Effector memory CD8-positive, alpha-beta T cell (primary cell): Measurements from ENCODE around the gene IRX2.

Experiments
- ATAC-seq: fragments of 150-1000 bp; cut with Tn5 transposase; replicated peaks from 2 replicates; pipeline ENCODE4 v1.10.0; 2021; ENCODE audit warnings: mild to moderate bottlenecking, moderate library complexity
- DNase-seq, 3 experiments: peaks; one replicate each; pipeline ENCODE4 v3.0.0; 2021
- H3K27ac Mint-ChIP-seq, 2 donors: one replicate each; pipeline ENCODE4 v1.8.0; 2022; ENCODE audit warnings: mild to moderate bottlenecking in 2 of 2, mixed read lengths in 2 of 2, moderate library complexity in 2 of 2
- H3K27me3 Mint-ChIP-seq, 2 donors: one replicate each; pipeline ENCODE4 v1.8.0; 2022; ENCODE audit warnings: mixed read lengths in 2 of 2
- H3K36me3 Mint-ChIP-seq: one replicate; pipeline ENCODE4 v1.8.0; 2022; ENCODE audit warnings: mild to moderate bottlenecking, moderate library complexity, mixed read lengths; ENCODE audit not compliant: insufficient read depth
- H3K4me1 Mint-ChIP-seq, 2 donors: one replicate each; pipeline ENCODE4 v1.8.0; 2022; ENCODE audit warnings: low read depth in 2 of 2, mixed read lengths in 2 of 2
- H3K4me3 Mint-ChIP-seq, 2 donors: one replicate each; pipeline ENCODE4 v1.8.0; 2022; ENCODE audit warnings: mild to moderate bottlenecking in 2 of 2, mixed read lengths in 2 of 2, moderate library complexity in 2 of 2
- H3K9me3 Mint-ChIP-seq, 2 donors: one replicate each; pipeline ENCODE4 v1.8.0; 2022; ENCODE audit warnings: mixed read lengths in 2 of 2

The IRX2 gene

DNA sequence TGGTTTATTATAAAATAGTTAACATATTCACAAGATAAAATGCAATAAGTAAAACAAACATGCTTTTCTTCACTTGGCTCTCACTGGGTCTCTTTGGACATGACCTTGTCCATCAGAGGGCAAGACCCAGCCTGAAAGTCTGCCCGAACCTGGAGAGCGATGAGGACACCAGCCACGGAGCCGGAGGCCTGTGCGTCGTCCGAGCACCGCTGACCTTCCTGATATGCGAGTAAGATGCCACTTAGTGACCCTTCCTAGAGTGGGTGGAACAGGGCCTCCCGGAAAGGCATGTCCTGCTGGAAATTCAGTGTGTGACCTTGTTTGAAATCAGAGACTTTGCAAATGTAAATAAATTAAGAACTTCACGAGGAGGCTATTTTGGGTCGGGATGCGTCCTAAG, 52.9 kb downstream of the IRX2 start:
- Mint-ChIP-seq H3K27me3 (no peaks in the 10 kb centered on the region), H3K36me3 (no peaks in the 10 kb centered on the region), H3K4me1 (no peaks in the 10 kb centered on the region), H3K9me3 (peaks cover 5 to 17% of the 10 kb centered on the region in 2 donors), H3K27ac (no peak overlapping the region), H3K4me3 (no peak overlapping the region)
- DNase-seq = no peak
- ATAC-seq = no peak

- Mint-ChIP-seq H3K27me3 (no peaks in the 10 kb centered on the region), H3K27ac (no peak overlapping the region), H3K4me1 (no peaks in the 10 kb centered on the region)
These were observed 53.9 kb downstream of the IRX2 start for GRCh38 chr5:2697446-2698200.

GRCh38 chr5:2697041-2697440, 54.4 kb downstream of the IRX2 start:
- Mint-ChIP-seq H3K36me3 (no peaks in the 10 kb centered on the region), H3K4me1 (no peaks in the 10 kb centered on the region), H3K27ac (no peak overlapping the region), H3K4me3 (no peak overlapping the region), H3K9me3 (peaks cover 7 to 18% of the 10 kb centered on the region in 2 donors), H3K27me3 (no peaks in the 10 kb centered on the region)
- ATAC-seq = no peak
- no peak for DNase-seq

More at GRCh38 chr5:2697446-2698200, 53.9 kb downstream of the IRX2 start:
- no peaks in the 10 kb centered on the region for H3K36me3 Mint-ChIP-seq
- no peak overlapping the region for H3K4me3 Mint-ChIP-seq
- peaks cover 5 to 18% of the 10 kb centered on the region in 2 donors for H3K9me3 Mint-ChIP-seq
- no peak for DNase-seq
- ATAC-seq = no peak
